Hepatic stellate cell (primary cell): Measurements from ENCODE around the gene POLR1E.
"Not testable (repeated sequence)": the region's sequence is repeated elsewhere in the genome, so short reads cannot be mapped to it uniquely, and the experiment has no call there.

ENCODE experiments used
- DNase-seq: peaks from one replicate; pipeline ENCODE4 v3.0.0; 2011; ENCODE audit warnings: low spot score

Gene POLR1E

GRCh38 chr9:37501957-37502596 lies 16.3 kb downstream of the POLR1E start:
- DNase-seq = no peak

GRCh38 chr9:37503736-37504135 lies 18.0 kb downstream of the POLR1E start:
- no peak for DNase-seq

GRCh38 chr9:37504605-37505004 lies 18.9 kb downstream of the POLR1E start:
- no peak for DNase-seq

GRCh38 chr9:37507566-37508134 lies 21.9 kb downstream of the POLR1E start:
- DNase-seq = no peak

GRCh38 chr9:37508135-37508833 lies 22.5 kb downstream of the POLR1E start:
- DNase-seq = no peak

GRCh38 chr9:37508834-37509206 lies 23.1 kb downstream of the POLR1E start:
- DNase-seq = no peak

GRCh38 chr9:37509536-37509935 lies 23.8 kb downstream of the POLR1E start:
- DNase-seq = no peak

- not testable (repeated sequence) for DNase-seq
Observed at GRCh38 chr9:37510053-37510452, 24.3 kb downstream of the POLR1E start.

- DNase-seq = no peak
Observed at GRCh38 chr9:37511016-37512010, 25.6 kb downstream of the POLR1E start.

GRCh38 chr9:37512437-37512836 lies 26.7 kb downstream of the POLR1E start:
- no peak for DNase-seq

GRCh38 chr9:37514415-37514814 lies 28.7 kb downstream of the POLR1E start:
- DNase-seq = not testable (repeated sequence)

GRCh38 chr9:37514999-37515398 lies 29.3 kb downstream of the POLR1E start:
- no peak for DNase-seq

GRCh38 chr9:37515620-37516258 lies 30.0 kb downstream of the POLR1E start:
- no peak for DNase-seq

- no peak for DNase-seq
Observed at GRCh38 chr9:37517923-37518322, 32.2 kb downstream of the POLR1E start.

GRCh38 chr9:37520641-37521040 lies 34.9 kb downstream of the POLR1E start:
- no peak for DNase-seq

- no peak for DNase-seq
Observed at GRCh38 chr9:37521111-37521510, 35.4 kb downstream of the POLR1E start.

- no peak for DNase-seq
Observed at GRCh38 chr9:37522971-37523370, 37.2 kb downstream of the POLR1E start.

- DNase-seq = no peak
Observed at GRCh38 chr9:37523916-37524315, 38.2 kb downstream of the POLR1E start.

GRCh38 chr9:37528652-37529471 lies 43.1 kb downstream of the POLR1E start:
- DNase-seq = no peak

- DNase-seq = no peak
Observed at GRCh38 chr9:37531699-37532098, 46.0 kb downstream of the POLR1E start.

GRCh38 chr9:37534412-37534811 lies 48.7 kb downstream of the POLR1E start:
- no peak for DNase-seq
